Measurements from ENCODE around the gene EPHB2.

EPHB2 gene

GRCh38 chr1:22955146-22955545, 244.5 kb downstream of the EPHB2 start:
- DNase-seq (ENCODE audit: low spot score): no peak

GRCh38 chr1:22957066-22957465, 246.4 kb downstream of the EPHB2 start:
- no peak for DNase-seq (ENCODE audit: low spot score)

- DNase-seq (ENCODE audit: low spot score): no peak
These were observed 247.9 kb downstream of the EPHB2 start for GRCh38 chr1:22958556-22958955.

- no peak for DNase-seq (ENCODE audit: low spot score)
These were observed 249.1 kb downstream of the EPHB2 start for GRCh38 chr1:22959545-22960360.

GRCh38 chr1:22962558-22962957, 251.9 kb downstream of the EPHB2 start:
- DNase-seq (ENCODE audit: low spot score): no peak

GRCh38 chr1:22963044-22963677, 252.5 kb downstream of the EPHB2 start:
- DNase-seq (ENCODE audit: low spot score): no peak

GRCh38 chr1:22966309-22966708, 255.7 kb downstream of the EPHB2 start:
- no peak for DNase-seq (ENCODE audit: low spot score)

- DNase-seq (ENCODE audit: low spot score): no peak
These were observed 257.2 kb downstream of the EPHB2 start for GRCh38 chr1:22967833-22968232.

GRCh38 chr1:22969304-22969709, 258.7 kb downstream of the EPHB2 start:
- no peak for DNase-seq (ENCODE audit: low spot score)

GRCh38 chr1:22970096-22970495, 259.5 kb downstream of the EPHB2 start:
- no peak for DNase-seq (ENCODE audit: low spot score)
